Stimulated activated naive CD8-positive, alpha-beta T cell treated with anti-CD3 and anti-CD28 coated beads, Interleukin-15, Interleukin-2, amounts not matched to agents 100 U/mL and 50 U/mL, for 24 hours (primary cell): ENCODE measurements around the gene ING3.
A peak's percentile ranks its signal among the peaks of the same experiment; 100 is the strongest.
"Not testable (repeated sequence)": the region's sequence is repeated elsewhere in the genome, so short reads cannot be mapped to it uniquely, and the experiment has no call there.

Source experiments
- ATAC-seq: fragments of 150-1000 bp; cut with Tn5 transposase; one replicate; pipeline ENCODE4 v1.10.0; 2021
- DNase-seq: peaks from one replicate; pipeline ENCODE4 v3.0.0; 2021

ING3 gene

DNA sequence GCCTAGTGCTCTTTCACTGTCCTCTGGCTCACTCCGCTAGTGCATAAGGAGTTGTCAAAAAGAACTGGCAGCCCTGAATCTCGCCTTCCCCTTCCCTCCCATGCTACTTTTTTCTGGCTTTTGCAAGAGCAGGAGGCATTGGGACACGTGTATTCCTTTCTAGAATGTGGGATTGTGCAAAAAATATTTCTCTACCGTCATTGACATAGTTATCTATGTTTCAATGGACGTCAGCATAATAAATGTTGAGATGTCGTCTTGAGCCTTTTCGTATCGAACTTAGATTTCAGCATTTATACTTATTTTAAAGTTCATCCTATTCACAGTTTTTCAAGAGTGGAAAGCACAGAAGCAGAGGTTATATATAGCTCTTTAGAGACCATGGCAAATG, 727 bp downstream of the ING3 start:
- DNase-seq, result no peak
- no peak for ATAC-seq

DNA sequence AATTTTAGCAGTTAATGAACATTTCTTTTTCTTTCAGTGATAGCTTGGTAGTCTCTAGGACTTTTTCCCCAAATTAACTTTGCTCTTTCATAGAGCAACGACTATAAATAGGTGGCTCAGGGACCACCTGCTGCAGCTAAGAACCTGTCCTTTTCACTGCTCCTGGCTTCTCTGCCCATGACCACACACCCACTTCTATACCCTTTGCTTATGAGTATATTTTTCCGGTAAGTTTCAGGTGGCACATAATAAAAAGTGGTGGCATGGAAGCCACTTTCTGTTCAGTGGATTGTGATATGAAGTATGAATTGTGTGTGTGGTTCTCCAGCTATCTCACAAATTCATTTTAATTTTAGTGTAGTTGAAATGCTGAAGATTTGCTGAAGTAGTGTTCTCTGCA, 1.2 kb downstream of the ING3 start:
- peak; percentile 9 for DNase-seq
- ATAC-seq, result no peak

DNA sequence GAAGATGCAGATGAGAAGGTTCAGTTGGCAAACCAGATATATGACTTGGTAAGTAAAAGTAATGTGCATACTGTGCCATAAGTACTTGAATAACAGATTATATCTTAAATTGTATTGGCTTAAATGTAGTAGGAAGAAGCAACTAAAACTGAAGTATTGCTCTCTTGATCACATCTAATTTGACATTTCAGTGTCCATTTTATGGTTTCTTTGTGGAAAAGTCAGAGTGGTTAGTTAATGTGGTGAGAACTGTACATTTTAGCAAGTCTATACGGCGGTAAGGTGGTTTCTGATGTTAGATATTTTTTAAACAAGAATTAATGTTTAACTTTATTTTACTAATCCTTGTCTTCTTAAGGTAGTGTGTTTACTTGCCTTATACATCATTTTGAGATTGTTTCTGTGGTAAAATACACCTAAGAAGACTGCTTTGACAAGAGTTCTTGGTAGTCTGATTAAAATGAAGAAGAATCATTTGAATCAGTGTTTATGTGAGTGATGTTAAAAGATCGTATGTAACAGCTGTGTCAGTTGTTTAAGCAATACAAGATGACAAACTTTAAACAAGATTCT, 5.1 kb downstream of the ING3 start:
- ATAC-seq (no peak), DNase-seq (no peak)

DNA sequence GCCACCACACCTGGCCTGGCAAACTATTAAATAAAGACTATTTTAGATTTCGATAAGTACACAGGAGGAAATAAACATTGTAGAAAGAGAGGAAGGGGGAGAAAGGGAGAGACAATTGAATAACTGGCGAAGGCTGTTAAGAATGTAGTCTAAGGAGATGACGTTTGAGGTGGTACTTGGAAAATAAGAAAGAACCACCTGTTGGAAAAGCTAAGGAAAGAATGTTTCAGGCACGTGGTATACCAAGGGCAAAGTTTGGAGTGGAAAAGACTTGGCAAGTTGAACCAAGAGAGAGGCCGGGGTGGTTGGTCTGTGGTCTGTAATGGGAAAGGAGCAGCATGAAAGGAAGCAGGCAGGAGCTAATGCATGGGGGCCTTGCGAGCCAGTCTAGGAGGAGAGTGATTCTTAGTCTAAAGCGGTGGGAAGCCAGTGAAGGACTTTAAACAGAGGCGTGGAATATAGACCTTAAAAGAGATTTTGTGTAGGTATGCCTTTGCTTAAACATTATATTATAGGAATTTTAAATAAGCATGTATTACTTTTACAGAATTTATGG, 9.4 kb downstream of the ING3 start:
- ATAC-seq, result no peak
- no peak for DNase-seq

DNA sequence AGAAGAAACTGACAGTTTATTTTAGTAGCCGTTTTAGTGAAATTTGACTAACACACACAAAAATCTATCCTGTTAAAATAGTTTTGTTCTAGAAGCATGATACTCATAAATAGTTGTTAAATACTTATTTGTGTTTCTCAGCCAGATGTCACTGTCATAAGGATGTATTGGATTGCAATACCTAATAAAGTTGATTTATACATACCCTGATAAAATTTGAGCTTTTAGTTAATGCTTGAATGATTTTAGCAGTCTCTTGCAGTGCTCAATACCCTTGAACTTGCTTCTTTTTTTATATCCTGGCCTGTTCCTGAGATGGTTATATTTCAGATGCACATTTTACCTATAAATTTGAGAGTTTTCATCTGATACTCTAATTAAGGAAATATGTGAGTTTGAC, 10.1 kb downstream of the ING3 start:
- no peak for DNase-seq
- no peak for ATAC-seq

DNA sequence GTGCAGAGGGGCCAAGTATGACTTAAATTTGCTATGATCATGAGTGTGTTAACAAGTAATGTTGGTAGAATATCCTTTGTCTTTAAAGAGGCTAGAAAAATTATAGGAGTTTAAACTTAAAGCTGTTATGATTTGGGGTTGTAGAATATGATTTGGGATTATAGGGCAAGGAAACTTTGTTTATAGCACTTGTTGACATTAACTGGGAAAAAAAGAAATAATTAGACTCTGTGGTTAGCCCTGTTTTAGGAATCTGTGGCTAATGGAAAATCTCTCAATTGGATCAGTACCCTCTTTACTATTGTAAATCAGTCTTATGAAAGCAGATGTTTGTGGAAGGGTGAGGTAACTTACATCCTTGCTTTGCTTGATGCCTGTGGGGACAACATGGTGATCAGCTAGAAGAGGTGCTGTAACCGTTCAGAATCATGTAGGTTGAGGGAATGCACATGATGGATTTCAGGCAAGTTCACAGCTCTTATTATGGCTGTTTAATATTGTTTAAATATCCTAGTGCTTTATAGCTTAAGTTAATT, 11.1 kb downstream of the ING3 start:
- DNase-seq (no peak), ATAC-seq (no peak)

DNA sequence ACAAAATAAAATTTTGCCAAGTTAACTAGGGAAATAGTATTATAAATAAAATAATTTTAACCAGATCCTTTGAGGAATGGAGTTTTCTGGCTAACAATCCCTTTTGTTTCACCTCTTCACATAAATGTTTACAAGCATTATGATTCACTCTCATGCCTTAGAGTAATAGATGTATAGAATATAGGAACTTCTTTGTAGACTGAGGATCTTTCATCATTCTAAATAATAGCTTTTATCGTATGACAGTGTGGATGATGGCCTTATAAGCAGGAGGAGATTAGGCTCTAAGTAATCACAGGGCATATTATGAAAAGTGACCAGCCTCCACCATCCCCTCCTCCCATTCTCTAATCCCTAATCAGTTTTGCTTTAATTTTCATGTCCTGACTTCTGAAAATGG, 13.5 kb downstream of the ING3 start:
- no peak for DNase-seq
- no peak for ATAC-seq

DNA sequence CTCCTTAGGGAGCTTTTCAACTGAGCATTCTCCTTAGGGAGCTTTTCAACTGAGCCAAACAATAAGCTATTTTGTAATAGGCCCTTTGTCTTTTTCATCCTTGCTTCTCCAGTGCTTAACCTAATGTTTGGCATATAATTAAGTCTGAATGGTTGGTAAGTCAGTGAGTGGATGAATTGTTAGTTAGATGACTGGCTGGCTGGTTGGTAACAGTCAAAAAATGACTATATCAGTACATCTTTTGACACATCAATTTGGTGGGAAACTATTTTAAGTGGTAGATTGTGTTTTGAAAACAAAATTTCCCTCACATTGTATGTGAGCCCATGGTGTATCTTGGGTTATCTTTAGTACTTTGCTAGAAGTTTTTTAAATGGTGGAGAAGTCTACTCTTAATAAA, 16.4 kb downstream of the ING3 start:
- ATAC-seq, result no peak
- DNase-seq, result no peak

DNA sequence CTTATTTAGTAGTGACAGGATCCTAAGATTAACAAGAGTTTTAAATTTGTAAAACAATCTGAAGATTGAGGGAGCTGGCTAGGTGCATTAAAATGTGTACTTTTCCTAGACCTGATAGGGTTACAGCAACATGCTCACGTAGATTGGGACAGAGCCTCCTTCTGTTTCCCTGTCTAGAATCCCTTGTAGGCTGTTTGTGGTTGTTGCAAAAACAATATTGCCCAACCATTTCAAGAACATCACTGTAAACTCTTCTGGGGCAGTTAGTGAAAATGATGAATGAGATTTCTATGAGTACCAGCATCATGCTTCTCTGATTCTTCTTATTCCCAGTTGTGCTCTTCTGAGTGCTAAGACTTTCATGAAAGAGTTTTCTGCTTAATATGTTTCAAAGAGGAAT, 23.3 kb downstream of the ING3 start:
- ATAC-seq (no peak), DNase-seq (no peak)

DNA sequence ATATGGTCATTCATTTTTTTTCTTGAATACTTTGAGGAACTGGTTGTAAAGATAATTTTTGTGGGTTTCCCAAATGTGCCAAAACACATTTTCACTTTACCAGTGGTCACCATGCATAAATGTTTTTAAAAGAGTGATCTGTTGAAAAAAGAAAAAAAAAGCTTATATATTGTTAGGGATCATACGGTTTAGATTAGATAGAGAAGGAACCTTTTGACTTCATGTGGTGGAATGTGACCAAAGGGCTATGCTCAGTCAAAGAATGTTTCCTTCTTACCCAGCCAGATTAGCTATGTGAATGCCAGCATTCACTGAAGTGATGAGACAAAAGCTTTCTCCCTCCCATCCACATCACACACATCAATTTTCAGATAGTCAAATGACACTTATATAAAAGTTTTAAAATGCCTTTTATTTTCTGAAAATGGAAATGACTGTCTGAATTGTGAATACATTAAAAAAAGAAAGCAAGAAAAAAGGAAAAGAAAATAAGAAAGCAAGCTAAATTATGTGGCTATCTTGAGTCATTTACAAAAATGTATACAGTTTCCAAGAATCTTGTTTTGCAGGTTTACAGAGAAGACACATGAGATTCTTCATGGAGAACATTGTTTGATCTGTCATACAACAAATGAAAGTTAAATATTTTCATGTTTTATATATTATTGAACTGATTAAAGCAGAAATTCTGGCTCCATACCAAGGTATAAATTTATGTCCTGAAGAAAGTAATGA, 29.4 kb downstream of the ING3 start:
- no peak for DNase-seq
- ATAC-seq, result no peak

DNA sequence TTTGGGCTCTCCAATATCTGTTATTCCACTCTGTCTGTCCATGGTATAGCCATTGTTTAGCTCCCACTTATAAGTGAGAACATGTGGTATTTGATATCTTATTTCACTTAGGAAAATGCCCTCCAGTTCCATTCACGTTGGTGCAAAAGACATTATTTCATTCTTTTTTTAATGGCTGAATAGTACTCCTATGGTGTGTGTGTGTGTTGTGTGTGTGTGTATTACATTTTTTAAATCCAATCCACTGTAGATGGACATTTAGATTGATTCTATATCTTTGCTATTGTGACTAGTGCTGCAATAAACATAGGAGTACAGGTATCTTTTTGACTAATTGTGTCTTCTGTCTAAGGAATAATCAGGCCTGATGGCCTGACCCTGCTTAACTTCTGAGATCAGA, 30.5 kb downstream of the ING3 start:
- ATAC-seq (no peak), DNase-seq (no peak)

DNA sequence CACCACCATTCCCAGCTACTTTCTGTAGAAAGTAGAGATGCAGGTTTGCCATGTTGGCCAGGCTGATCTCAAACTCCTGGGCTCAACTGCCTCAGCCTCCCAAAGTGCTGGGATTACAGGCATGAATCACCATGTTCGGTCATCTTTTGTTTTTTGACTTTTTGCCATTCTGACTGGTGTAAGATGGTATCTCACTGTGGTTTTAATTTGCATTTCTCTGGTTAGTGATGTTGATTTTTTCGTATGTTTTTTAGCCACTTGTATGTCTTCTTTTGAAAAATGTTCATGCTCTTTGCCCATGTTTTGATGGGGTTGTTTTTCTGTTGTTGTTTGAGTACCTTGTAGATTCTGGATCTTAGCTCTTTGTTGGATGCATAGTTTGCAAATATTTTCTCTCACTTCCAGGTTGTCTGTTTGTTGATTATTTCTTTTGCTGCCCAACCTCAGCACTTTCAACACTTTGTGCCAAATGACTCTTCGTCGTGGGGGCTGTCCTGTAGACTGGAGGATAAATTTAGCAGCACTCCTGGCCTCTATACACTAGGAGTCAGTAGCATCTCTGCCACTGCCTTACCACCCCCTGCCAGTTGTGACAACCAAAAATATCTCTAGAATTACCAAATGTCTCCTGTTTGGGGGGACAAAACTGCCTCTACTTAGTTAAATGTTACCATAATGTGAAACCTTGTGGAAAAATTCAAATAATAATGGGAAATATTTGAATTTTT, 31.5 kb downstream of the ING3 start:
- DNase-seq, result no peak
- ATAC-seq, result peak; percentile 49

DNA sequence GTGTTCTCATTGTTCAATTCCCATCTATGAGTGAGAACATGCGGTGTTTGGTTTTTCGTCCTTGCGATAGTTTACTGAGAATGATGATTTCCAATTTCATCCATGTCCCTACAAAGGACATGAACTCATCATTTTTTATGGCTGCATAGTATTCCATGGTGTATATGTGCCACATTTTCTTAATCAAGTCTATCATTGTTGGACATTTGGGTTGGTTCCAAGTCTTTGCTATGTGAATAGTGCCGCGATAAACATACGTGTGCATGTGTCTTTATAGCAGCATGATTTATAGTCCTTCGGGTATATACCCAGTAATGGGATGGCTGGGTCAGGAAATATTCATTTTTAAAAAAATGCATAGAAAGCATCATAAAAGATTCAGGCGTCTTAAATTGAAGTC, 33.0 kb downstream of the ING3 start:
- DNase-seq, ATAC-seq: not testable (repeated sequence)

DNA sequence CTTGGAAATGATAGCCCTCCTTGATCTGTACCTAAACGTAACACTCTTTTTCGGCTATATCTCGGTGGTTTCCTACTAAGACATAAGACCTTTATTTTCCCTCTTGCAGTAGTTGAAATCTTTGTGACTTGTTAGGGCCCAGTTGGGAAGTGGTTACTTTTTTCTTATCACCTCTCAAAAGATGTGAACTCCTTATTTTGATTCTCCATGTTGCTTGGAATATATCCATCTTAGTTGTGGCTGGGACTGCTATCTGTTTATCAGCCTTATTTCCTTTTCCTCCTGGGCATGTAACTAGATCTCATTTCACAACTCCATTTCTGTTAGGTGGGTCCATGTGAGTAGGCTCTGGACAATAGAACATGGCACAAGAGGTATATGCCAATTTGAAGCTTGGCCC, 33.8 kb downstream of the ING3 start:
- ATAC-seq, result no peak
- no peak for DNase-seq

DNA sequence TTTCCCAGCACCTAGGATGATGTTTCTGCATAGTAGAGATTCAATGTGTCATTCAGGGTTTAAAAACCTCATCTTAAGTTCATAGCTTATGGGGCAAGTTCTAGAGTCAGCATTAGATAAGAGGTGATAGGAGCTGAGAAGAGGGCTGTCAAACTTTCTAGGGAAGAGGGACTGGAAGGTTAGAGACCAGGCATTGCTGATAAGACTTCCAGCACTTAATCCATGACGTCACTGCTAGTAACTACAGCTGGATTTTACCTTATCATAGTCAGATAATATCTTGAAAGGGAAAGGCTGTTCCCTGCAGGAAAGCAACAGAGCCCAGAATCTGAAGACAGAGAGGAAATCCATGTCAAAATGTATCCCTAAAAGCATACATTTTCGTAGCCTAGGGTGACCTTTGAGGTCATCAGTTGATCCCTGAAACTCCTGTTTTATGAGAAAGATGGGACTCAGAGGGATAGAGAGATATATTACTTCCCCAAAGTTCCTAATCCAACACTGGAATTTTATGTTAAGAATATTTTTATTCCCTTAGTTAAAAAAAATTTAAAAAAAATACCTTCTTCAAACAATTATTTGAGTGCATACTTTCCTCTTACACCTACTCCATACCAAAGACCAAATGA, 34.7 kb downstream of the ING3 start:
- no peak for DNase-seq
- no peak for ATAC-seq

DNA sequence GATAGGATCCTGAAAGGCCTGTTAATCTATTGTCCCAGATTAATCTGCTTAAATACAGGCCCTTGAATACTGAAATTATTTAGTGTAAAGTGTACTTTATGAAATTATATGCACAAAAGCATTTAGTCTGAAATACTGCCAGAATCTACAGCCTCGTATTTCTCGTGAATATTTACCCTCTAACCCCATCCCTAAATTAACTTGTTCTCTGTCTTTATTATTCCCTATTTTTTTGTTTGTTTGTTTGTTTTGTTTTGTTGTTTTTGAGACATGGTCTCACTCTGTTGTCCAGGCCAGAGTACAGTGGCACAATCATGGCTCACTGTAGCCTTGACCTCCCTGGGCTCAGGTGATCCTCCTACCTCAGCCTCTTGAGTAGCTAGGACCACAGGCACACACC, 35.3 kb downstream of the ING3 start:
- no peak for DNase-seq
- ATAC-seq, result no peak

DNA sequence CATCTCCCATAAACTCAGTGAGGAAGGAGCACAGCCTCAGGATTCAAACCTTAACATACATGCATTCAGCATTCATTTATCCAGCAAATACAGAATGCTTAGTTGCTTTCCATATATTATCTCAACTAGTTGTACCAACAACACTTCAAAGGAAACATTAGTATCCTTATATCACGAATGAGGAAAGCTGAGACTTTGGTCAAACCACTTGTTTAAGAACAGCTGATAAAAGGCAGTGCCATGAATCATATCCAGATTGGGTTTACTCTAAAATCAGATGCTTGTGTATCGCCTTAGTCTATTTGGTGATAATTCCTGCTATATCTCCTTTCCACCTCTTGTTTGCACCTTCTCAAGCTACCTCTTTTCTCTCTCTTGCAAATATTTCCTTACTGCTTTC, 36.1 kb downstream of the ING3 start:
- ATAC-seq (no peak), DNase-seq (no peak)

DNA sequence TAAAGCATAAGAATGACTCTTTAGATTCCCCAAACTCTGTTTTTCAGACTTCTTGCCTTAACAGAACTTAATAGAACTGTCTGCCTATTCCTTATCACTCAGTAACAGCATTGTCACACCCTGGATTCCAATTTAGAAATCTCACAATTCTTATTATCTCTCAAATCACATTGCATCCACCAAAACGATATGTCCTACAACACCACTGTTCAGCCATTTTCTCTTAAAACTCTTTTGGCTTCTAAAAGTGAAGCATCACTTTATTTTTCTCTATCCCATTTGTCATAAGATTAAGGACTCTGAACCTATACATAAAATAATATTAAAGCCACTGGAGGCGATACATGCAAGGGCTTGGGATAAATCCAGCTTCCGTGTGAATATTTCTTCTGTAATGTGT, 36.7 kb downstream of the ING3 start:
- ATAC-seq, result no peak

DNA sequence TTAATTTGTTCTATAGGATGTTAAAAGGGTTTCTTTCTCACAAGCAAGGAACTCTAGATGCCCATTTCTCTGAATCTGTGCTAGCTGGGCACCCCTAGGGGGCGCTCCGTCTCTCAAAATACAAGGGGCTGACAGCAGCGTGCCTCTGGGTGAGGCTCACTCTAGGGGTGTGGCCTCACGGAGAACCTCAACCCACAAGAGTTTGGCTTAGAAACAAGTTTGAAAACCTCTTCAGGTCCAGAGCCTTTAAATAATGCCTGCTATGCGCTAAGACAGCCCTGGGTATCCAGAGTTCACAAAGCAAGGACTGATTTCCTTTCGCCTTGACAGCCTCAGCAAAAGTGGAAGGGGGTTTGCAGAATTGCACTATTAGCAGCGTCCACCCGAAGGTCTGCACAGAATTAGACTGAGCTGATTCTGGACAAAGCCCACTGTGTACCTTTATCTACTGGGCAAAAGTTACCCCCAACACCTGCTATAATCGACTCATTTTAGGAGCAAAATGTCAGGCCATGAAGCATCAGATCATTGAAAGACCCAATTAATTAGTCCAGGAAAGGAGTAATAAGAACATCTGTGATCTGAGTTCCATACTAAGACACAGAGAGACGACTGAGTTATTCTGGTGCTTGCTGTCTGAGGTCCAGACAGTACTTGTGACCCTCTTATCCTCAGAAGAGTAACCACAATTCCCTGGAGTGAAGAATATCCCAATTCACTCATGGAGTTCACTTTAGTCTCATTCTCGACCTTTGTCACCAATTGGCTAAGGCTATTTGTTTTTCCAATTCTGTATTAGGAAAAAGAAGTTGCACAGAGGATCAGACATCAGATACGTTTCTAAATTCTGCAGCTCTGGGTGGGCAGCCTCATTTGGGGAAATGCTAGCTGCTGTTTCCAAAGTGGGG, 37.4 kb downstream of the ING3 start:
- peak; percentile 97 for ATAC-seq
- DNase-seq, result peak; percentile 84

More for the DNA sequence above, 36.7 kb downstream of the ING3 start:
- no peak for DNase-seq

DNA sequence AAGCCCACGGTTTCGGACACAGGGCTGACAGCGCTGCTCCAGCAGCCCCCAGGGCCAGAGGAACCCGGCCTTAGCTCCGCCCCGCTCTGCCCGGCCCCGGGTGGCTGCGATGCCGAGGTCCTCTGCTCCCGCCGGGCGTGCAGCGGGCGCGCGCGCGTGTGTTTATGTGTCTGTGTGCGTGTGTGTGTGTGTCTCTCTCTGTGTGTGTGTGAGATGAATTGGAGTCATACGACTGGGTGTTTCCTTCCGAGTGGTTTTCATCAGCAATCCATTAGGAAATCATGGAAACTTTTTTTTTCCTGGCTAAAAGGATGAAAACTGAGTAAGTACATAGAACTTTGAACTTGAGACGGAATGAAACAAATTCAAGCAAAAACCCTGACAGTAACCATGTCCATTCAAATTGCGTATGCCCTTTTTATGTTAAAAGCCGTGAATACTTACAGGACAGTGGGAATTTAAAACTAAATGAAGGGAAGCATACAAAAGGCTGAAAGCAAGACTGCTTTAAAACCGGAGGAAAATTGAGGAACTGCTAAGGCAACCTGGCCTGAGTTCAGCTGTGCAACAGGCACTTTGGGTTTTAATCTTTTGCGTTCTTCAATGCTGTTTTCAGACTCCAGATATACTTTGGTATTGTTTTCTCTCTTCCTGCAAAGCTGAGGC, 38.1 kb downstream of the ING3 start, which contains the start of gene CPED1:
Gene CPED1 (plus strand): TSS at position 121 of the 666 bp plus-strand sequence. CDS start 911 bp downstream, outside the sequence.
- peak; percentile 52 for DNase-seq

More for the DNA sequence above, 38.1 kb downstream of the ING3 start, which contains the start of gene CPED1:
- peak; percentile 65 for ATAC-seq
